H9 (cell line): ENCODE measurements around the gene PATL2. TPM values are rescaled to one million over a fixed set of nuclear protein-coding genes. Genes with fewer than 3 reads are reported as not detected.

Experiments used
- DNase-seq: peaks from one replicate; pipeline ENCODE4 v3.0.0-alpha.2; 2017
- H2AFZ ChIP-seq: one replicate; pipeline ENCODE4 v1.6.1; 2013; ENCODE audit warnings: mild to moderate bottlenecking, low read length, control low read depth, moderate library complexity
- H2AK5ac ChIP-seq: 2 replicates; pipeline ENCODE4 v1.6.1; 2013; ENCODE audit warnings: low read length, control low read depth, mixed read lengths; ENCODE audit not compliant: insufficient read length
- H2BK120ac ChIP-seq: one replicate; pipeline ENCODE4 v1.6.1; 2013; ENCODE audit warnings: low read depth, mild to moderate bottlenecking, low read length, control low read depth, inconsistent platforms; ENCODE audit not compliant: poor library complexity, severe bottlenecking
- H2BK12ac ChIP-seq: 2 replicates; pipeline ENCODE4 v1.6.1; 2013; ENCODE audit warnings: low read length, control low read depth, mixed read lengths, low read depth; ENCODE audit not compliant: insufficient read length
- H2BK15ac ChIP-seq: 2 replicates; pipeline ENCODE4 v1.6.1; 2013; ENCODE audit warnings: low read depth, low read length, control low read depth
- H2BK20ac ChIP-seq: one replicate; pipeline ENCODE4 v1.6.1; 2013; ENCODE audit warnings: low read depth, mild to moderate bottlenecking, low read length, control low read depth, inconsistent platforms; ENCODE audit not compliant: poor library complexity, severe bottlenecking
- H2BK5ac ChIP-seq: 2 replicates; pipeline ENCODE4 v1.6.1; 2013; ENCODE audit warnings: low read length, control low read depth, mixed read lengths; ENCODE audit not compliant: insufficient read length
- H3K14ac ChIP-seq: 2 replicates; pipeline ENCODE4 v1.6.1; 2013; ENCODE audit warnings: low read length, control low read depth; ENCODE audit not compliant: insufficient read depth
- H3K18ac ChIP-seq: 2 replicates; pipeline ENCODE4 v1.6.1; 2013; ENCODE audit warnings: low read depth, mild to moderate bottlenecking, mixed read lengths, low read length, control low read depth; ENCODE audit not compliant: insufficient read length
- H3K23ac ChIP-seq: 2 replicates; pipeline ENCODE4 v1.6.1; 2013; ENCODE audit warnings: low read length, control low read depth, mixed read lengths, low read depth; ENCODE audit not compliant: insufficient read length
- H3K23me2 ChIP-seq: 2 replicates; pipeline ENCODE4 v1.6.1; 2013; ENCODE audit warnings: low read depth, mild to moderate bottlenecking, mixed read lengths, low read length, control low read depth; ENCODE audit not compliant: insufficient read length, poor library complexity, severe bottlenecking
- H3K27ac ChIP-seq: 2 replicates; pipeline ENCODE4 v1.5.1; 2013; ENCODE audit warnings: low read length, control low read depth, mixed read lengths, low read depth; ENCODE audit not compliant: insufficient read length
- H3K27me3 ChIP-seq: 2 replicates; pipeline ENCODE4 v1.6.1; 2013; ENCODE audit warnings: low read length, control low read depth, inconsistent platforms; ENCODE audit not compliant: insufficient read depth
- H3K4ac ChIP-seq: 2 replicates; pipeline ENCODE4 v1.6.1; 2013; ENCODE audit warnings: low read depth, mild to moderate bottlenecking, control low read depth, inconsistent platforms, low read length, moderate library complexity
- H3K4me1 ChIP-seq: 2 replicates; pipeline ENCODE4 v1.6.1; 2013; ENCODE audit warnings: low read length, control low read depth, inconsistent platforms; ENCODE audit not compliant: insufficient read depth
- H3K4me2 ChIP-seq: 2 replicates; pipeline ENCODE4 v1.6.1; 2013; ENCODE audit warnings: low read length, control low read depth, mixed read lengths; ENCODE audit not compliant: insufficient read length, insufficient read depth
- H3K56ac ChIP-seq: 2 replicates; pipeline ENCODE4 v1.6.1; 2013; ENCODE audit warnings: low read depth, mild to moderate bottlenecking, mixed read lengths, low read length, control low read depth; ENCODE audit not compliant: insufficient read length
- H3K79me1 ChIP-seq: 2 replicates; pipeline ENCODE4 v1.6.1; 2013; ENCODE audit warnings: low read depth, mild to moderate bottlenecking, moderate library complexity, low read length, control low read depth, inconsistent platforms; ENCODE audit not compliant: insufficient read depth, poor library complexity, severe bottlenecking
- H3K79me2 ChIP-seq: 2 replicates; pipeline ENCODE4 v1.6.1; 2013; ENCODE audit warnings: low read length, control low read depth, inconsistent platforms; ENCODE audit not compliant: insufficient read depth
- H3K9ac ChIP-seq: 2 replicates; pipeline ENCODE4 v1.6.1; 2013; ENCODE audit warnings: low read length, control low read depth, mixed read lengths; ENCODE audit not compliant: insufficient read length; ENCODE audit errors: extremely low read depth
- H3K9me3 ChIP-seq: one replicate; pipeline ENCODE4 v1.6.1; 2013; ENCODE audit warnings: low read depth, low read length, inconsistent platforms; ENCODE audit not compliant: control insufficient read depth
- H3T11ph ChIP-seq: one replicate; pipeline ENCODE4 v1.6.1; 2013; ENCODE audit warnings: mild to moderate bottlenecking, low read length, control low read depth, inconsistent platforms
- H4K20me1 ChIP-seq: one replicate; pipeline ENCODE4 v1.6.1; 2013; ENCODE audit not compliant: control insufficient read depth, insufficient read length, insufficient read depth
- H4K5ac ChIP-seq: 2 replicates; pipeline ENCODE4 v1.6.1; 2013; ENCODE audit warnings: low read depth, mild to moderate bottlenecking, mixed read lengths, low read length, control low read depth; ENCODE audit not compliant: insufficient read length
- H4K8ac ChIP-seq: replicated peaks from 2 replicates; pipeline ENCODE4 v1.6.1; 2013; ENCODE audit warnings: low read length, control low read depth, mixed read lengths, low read depth; ENCODE audit not compliant: insufficient read length
- H4K91ac ChIP-seq: 2 replicates; pipeline ENCODE4 v1.6.1; 2013; ENCODE audit warnings: low read depth, mild to moderate bottlenecking, moderate library complexity, mixed read lengths, low read length, control low read depth; ENCODE audit not compliant: insufficient read length
- H3K27ac Mint-ChIP-seq, 3 experiments: 2 replicates in 2 of 3; 3 replicates in 1 of 3; pipeline ENCODE4 v1.8.0; 2020 to 2021; ENCODE audit warnings: mixed read lengths in 3 of 3, mild to moderate bottlenecking in 1 of 3, moderate library complexity in 1 of 3
- H3K27me3 Mint-ChIP-seq: 2 replicates; pipeline ENCODE4 v1.8.0; 2021; ENCODE audit warnings: low read depth, mild to moderate bottlenecking, moderate library complexity, mixed read lengths
- H3K36me3 Mint-ChIP-seq, 3 experiments: 2 replicates in 2 of 3; 3 replicates in 1 of 3; pipeline ENCODE4 v1.8.0; 2020 to 2021; ENCODE audit warnings: low read depth in 3 of 3, mixed read lengths in 3 of 3; ENCODE audit not compliant: insufficient read depth in 1 of 3
- H3K4me1 Mint-ChIP-seq, 2 experiments: 2 replicates each; pipeline ENCODE4 v1.8.0; 2020; ENCODE audit warnings: mixed read lengths in 2 of 2
- H3K4me3 Mint-ChIP-seq, 2 experiments: 2 replicates in 1 of 2; 3 replicates in 1 of 2; pipeline ENCODE4 v1.8.0; 2020 to 2021; ENCODE audit warnings: mild to moderate bottlenecking in 2 of 2, mixed read lengths in 2 of 2, moderate library complexity in 1 of 2
- H3K9me3 Mint-ChIP-seq, 2 experiments: 2 replicates in 1 of 2; 3 replicates in 1 of 2; pipeline ENCODE4 v1.8.0; 2020; ENCODE audit warnings: mild to moderate bottlenecking in 2 of 2, mixed read lengths in 2 of 2, moderate library complexity in 1 of 2
- CTCF ChIP-seq: fragments of 200-600 bp; sonication (generic); conservative IDR thresholded peaks from 3 replicates; pipeline ENCODE4 v1.8.0; 2021; ENCODE audit warnings: antibody characterized with exemption, mild to moderate bottlenecking
- total RNA-seq: library from RNA; stranded (reverse); gene quantifications from 2 replicates; pipeline ENCODE4 v1.2.1, GENCODE V29; 2021

Gene PATL2
- total RNA-seq, 1 experiment from 2014 or later: 0.46 TPM

GRCh38 chr15:44697014-44697413 is 14.1 kb downstream of the PATL2 start:
- H2AK5ac ChIP-seq: no peak overlapping the region
- no peak overlapping the region for H3K56ac ChIP-seq
- H3K23me2 ChIP-seq: no peaks in the 10 kb centered on the region
- no peak overlapping the region for H3K4me3 Mint-ChIP-seq
- no peak overlapping the region for H4K91ac ChIP-seq
- no peak overlapping the region for H3T11ph ChIP-seq
- H3K27ac Mint-ChIP-seq: no peak overlapping the region
- no peaks in the 10 kb centered on the region for H3K36me3 Mint-ChIP-seq
- H3K27me3 Mint-ChIP-seq: peaks cover 6% of the 10 kb centered on the region
- H2BK120ac ChIP-seq: no peak overlapping the region
- H2BK12ac ChIP-seq: no peak overlapping the region
- no peaks in the 10 kb centered on the region for H3K79me2 ChIP-seq
- H3K9ac ChIP-seq: no peak overlapping the region
- peaks cover 0 to 5% of the 10 kb centered on the region in 2 experiments; a peak in 2 of 4 replicates for H3K4me1 Mint-ChIP-seq
- no peaks in the 10 kb centered on the region for H3K4me1 ChIP-seq
- H3K4ac ChIP-seq: no peak overlapping the region
- H2BK20ac ChIP-seq: no peak overlapping the region
- no peak overlapping the region for H3K27ac ChIP-seq
- H3K14ac ChIP-seq: no peak overlapping the region
- no peak overlapping the region for H3K23ac ChIP-seq
- peaks cover 5 to 10% of the 10 kb centered on the region in 2 experiments; a peak in 4 of 5 replicates for H3K9me3 Mint-ChIP-seq
- no peaks in the 10 kb centered on the region for H4K20me1 ChIP-seq
- no peak overlapping the region for H3K4me2 ChIP-seq
- H3K18ac ChIP-seq: no peak overlapping the region
- no peak overlapping the region for H2AFZ ChIP-seq
- H3K27me3 ChIP-seq: no peaks in the 10 kb centered on the region
- H2BK5ac ChIP-seq: no peak overlapping the region
- H4K8ac ChIP-seq: no peak overlapping the region
- H2BK15ac ChIP-seq: no peak overlapping the region
- no peak overlapping the region for H4K5ac ChIP-seq
- DNase-seq: no peak
- H3K9me3 ChIP-seq: no peaks in the 10 kb centered on the region
- TF ChIP-seq CTCF: no peak
- no peaks in the 10 kb centered on the region for H3K79me1 ChIP-seq
